Measurements from ENCODE around the gene PCSK5.

- TF ChIP-seq CTCF (IDR thresholded peaks at IDR 0.05; ENCODE audit: low read depth, low read length, missing input control) = no peak
- no peak for TF ChIP-seq EGR1 (IDR thresholded peaks at IDR 0.05; ENCODE audit: low read depth in 2 of 2)
- no peak for TF ChIP-seq SP1 (IDR thresholded peaks at IDR 0.05)
- no peak for TF ChIP-seq GABPA (IDR thresholded peaks at IDR 0.05 in 1 of 2, conservative IDR thresholded peaks at IDR 0.05 in 1 of 2)
- no peak for TF ChIP-seq TAF1 (conservative IDR thresholded peaks at IDR 0.05)
- TF ChIP-seq RAD21 (IDR thresholded peaks at IDR 0.05) = no peak
- TF ChIP-seq FOXA1 (IDR thresholded peaks at IDR 0.05) = no peak
- no peak for TF ChIP-seq HNF4G (IDR thresholded peaks at IDR 0.05)
- no peak for TF ChIP-seq MAX (IDR thresholded peaks at IDR 0.05)
- no peak for TF ChIP-seq YY1 (IDR thresholded peaks at IDR 0.05)
- no peak for TF ChIP-seq ATF3 (IDR thresholded peaks at IDR 0.05)
- no peak for TF ChIP-seq REST (IDR thresholded peaks at IDR 0.05)
- no peak for TF ChIP-seq ZBTB33 (IDR thresholded peaks at IDR 0.05)
- no peak for TF ChIP-seq RXRA (IDR thresholded peaks at IDR 0.05)
These were observed 127.8 kb downstream of the PCSK5 start for GRCh38 chr9:76018235-76018634.
